T-helper 9 cell (primary cell): ENCODE data around the gene PERM1.
"Not testable (repeated sequence)": the region's sequence is repeated elsewhere in the genome, so short reads cannot be mapped to it uniquely, and the experiment has no call there.

ENCODE experiments used
- DNase-seq: peaks from one replicate; pipeline ENCODE4 v3.0.0-alpha.2; 2020

PERM1 gene

GRCh38 chr1:1014799-1015681, 33.1 kb upstream of the PERM1 start:
- no peak for DNase-seq

- no peak for DNase-seq
Measured at GRCh38 chr1:1013922-1014648, 32.2 kb upstream of the PERM1 start.

GRCh38 chr1:1013105-1013921, 31.4 kb upstream of the PERM1 start, which contains the start of gene ISG15:
ISG15 (plus strand) TSS chr1:1013497; CDS start chr1:1013574, 77 bp downstream.
- DNase-seq = peak; percentile 82

- DNase-seq = not testable (repeated sequence)
Measured at GRCh38 chr1:1012736-1013104, 30.8 kb upstream of the PERM1 start.

GRCh38 chr1:1011396-1011949, 29.6 kb upstream of the PERM1 start:
- no peak for DNase-seq

- not testable (repeated sequence) for DNase-seq
Measured at GRCh38 chr1:1010131-1010530, 28.2 kb upstream of the PERM1 start.

GRCh38 chr1:1006305-1007159, 24.6 kb upstream of the PERM1 start:
- no peak for DNase-seq

- DNase-seq = no peak
Measured at GRCh38 chr1:1005774-1006304, 23.9 kb upstream of the PERM1 start.

- DNase-seq = no peak
Measured at GRCh38 chr1:1004780-1005697, 23.1 kb upstream of the PERM1 start.

- no peak for DNase-seq
Measured at GRCh38 chr1:1004420-1004779, 22.5 kb upstream of the PERM1 start.

GRCh38 chr1:1003618-1004419, 21.9 kb upstream of the PERM1 start:
- no peak for DNase-seq

- DNase-seq = no peak
Measured at GRCh38 chr1:1001057-1001783, 19.3 kb upstream of the PERM1 start.

GRCh38 chr1:1000357-1001056, 18.6 kb upstream of the PERM1 start:
- DNase-seq = peak; percentile 68

- DNase-seq = peak; percentile 48
Measured at GRCh38 chr1:999725-1000356, 17.9 kb upstream of the PERM1 start, which contains the start of gene HES4. HES4 (minus strand) TSS chr1:1000097; CDS start chr1:999973, 124 bp downstream.

- no peak for DNase-seq
Measured at GRCh38 chr1:998995-999724, 17.3 kb upstream of the PERM1 start.

- no peak for DNase-seq
Measured at GRCh38 chr1:998745-998994, 16.8 kb upstream of the PERM1 start.
